Skeletal muscle satellite cell (primary cell): Measurements from ENCODE around the gene TNFSF9. TPM values are rescaled to one million over a fixed set of nuclear protein-coding genes. Genes with fewer than 3 reads are reported as not detected.

Source experiments
- H3K27me3 ChIP-seq: 2 replicates; pipeline ENCODE4 v1.7.0; 2013; ENCODE audit warnings: low read length; ENCODE audit not compliant: control insufficient read depth, insufficient read depth
- H3K36me3 ChIP-seq: 2 replicates; pipeline ENCODE4 v1.7.0; 2013; ENCODE audit warnings: mild to moderate bottlenecking, control low read depth, low read length; ENCODE audit not compliant: insufficient read depth
- H3K4me1 ChIP-seq: 2 replicates; pipeline ENCODE4 v1.7.0; 2013; ENCODE audit warnings: low read length; ENCODE audit not compliant: control insufficient read depth, insufficient read depth
- H3K4me2 ChIP-seq: 2 replicates; pipeline ENCODE4 v1.7.0; 2013; ENCODE audit warnings: mild to moderate bottlenecking, low read length
- H3K4me3 ChIP-seq: 2 replicates; pipeline ENCODE4 v1.7.0; 2013; ENCODE audit warnings: low read length
- H3K9ac ChIP-seq: 2 replicates; pipeline ENCODE4 v1.7.0; 2013; ENCODE audit warnings: mild to moderate bottlenecking, low read depth, low read length, moderate library complexity
- H3K9me3 ChIP-seq: replicated peaks from 2 replicates; pipeline ENCODE4 v1.7.0; 2013; ENCODE audit warnings: mild to moderate bottlenecking, control low read depth, low read length
- total RNA-seq: library from RNA; depleted of rRNA; stranded (reverse); fragments of >200 nt; gene quantifications from 2 replicates; pipeline ENCODE4 v1.2.3, GENCODE V29; 2012; rRNA removed

The TNFSF9 gene
- 0.87 and 1.0 TPM in 2 replicates for total RNA-seq

GRCh38 chr19:6530386-6531162 lies at the start of gene TNFSF9:
TNFSF9 (plus strand) TSS chr19:6531026; CDS start chr19:6531037, 11 bp downstream.
- no peaks in the 10 kb centered on the region for H3K9me3 ChIP-seq
- peak within 1 kb of the TSS; percentile 85 for H3K9ac ChIP-seq
- H3K36me3 ChIP-seq = no peaks in the 10 kb centered on the region
- H3K27me3 ChIP-seq = peaks cover 14% of the 10 kb centered on the region
- peaks cover 15% of the 10 kb centered on the region for H3K4me1 ChIP-seq
- H3K4me2 ChIP-seq = peak within 1 kb of the TSS; percentile 91
- H3K4me3 ChIP-seq = peak within 1 kb of the TSS; percentile 83

- Histone ChIP-seq H3K4me3 (no peak within 1 kb of the TSS), H3K9ac (no peak within 1 kb of the TSS), H3K36me3 (no peaks in the 10 kb centered on the region)
Observed at GRCh38 chr19:6481541-6482342, 49.1 kb upstream of the TNFSF9 start, which contains the start of gene DENND1C. DENND1C (minus strand) TSS chr19:6481787; CDS start chr19:6481695, 92 bp downstream.

GRCh38 chr19:6482343-6482686 lies 48.5 kb upstream of the TNFSF9 start:
- no peaks in the 10 kb centered on the region for H3K9me3 ChIP-seq
- no peak overlapping the region for H3K4me2 ChIP-seq
- no peak overlapping the region for H3K9ac ChIP-seq
- H3K4me3 ChIP-seq = no peak overlapping the region
- H3K36me3 ChIP-seq = no peaks in the 10 kb centered on the region
- no peaks in the 10 kb centered on the region for H3K4me1 ChIP-seq
- peaks cover 9% of the 10 kb centered on the region for H3K27me3 ChIP-seq

More at GRCh38 chr19:6481541-6482342, 49.1 kb upstream of the TNFSF9 start, which contains the start of gene DENND1C:
- Histone ChIP-seq H3K4me1 (no peaks in the 10 kb centered on the region), H3K4me2 (no peak within 1 kb of the TSS), H3K27me3 (peaks cover 9% of the 10 kb centered on the region), H3K9me3 (no peaks in the 10 kb centered on the region)

GRCh38 chr19:6483235-6483634 lies 47.6 kb upstream of the TNFSF9 start:
- H3K9me3 ChIP-seq = no peaks in the 10 kb centered on the region

GRCh38 chr19:6484230-6484629 lies 46.6 kb upstream of the TNFSF9 start:
- H3K9me3 ChIP-seq = no peaks in the 10 kb centered on the region
- no peaks in the 10 kb centered on the region for H3K36me3 ChIP-seq
- no peaks in the 10 kb centered on the region for H3K4me1 ChIP-seq
- H3K4me3 ChIP-seq = no peak overlapping the region
- H3K4me2 ChIP-seq = no peak overlapping the region
- no peak overlapping the region for H3K9ac ChIP-seq
- peaks cover 9% of the 10 kb centered on the region for H3K27me3 ChIP-seq

More at GRCh38 chr19:6483235-6483634, 47.6 kb upstream of the TNFSF9 start:
- H3K9ac ChIP-seq = no peak overlapping the region
- H3K4me3 ChIP-seq = no peak overlapping the region
- H3K36me3 ChIP-seq = no peaks in the 10 kb centered on the region
- no peaks in the 10 kb centered on the region for H3K4me1 ChIP-seq
- no peak overlapping the region for H3K4me2 ChIP-seq
- peaks cover 9% of the 10 kb centered on the region for H3K27me3 ChIP-seq

- Histone ChIP-seq H3K27me3 (peaks cover 9% of the 10 kb centered on the region), H3K9me3 (no peaks in the 10 kb centered on the region), H3K36me3 (no peaks in the 10 kb centered on the region), H3K4me3 (no peak overlapping the region), H3K4me1 (no peaks in the 10 kb centered on the region), H3K4me2 (no peak overlapping the region), H3K9ac (no peak overlapping the region)
Observed at GRCh38 chr19:6484831-6485230, 46.0 kb upstream of the TNFSF9 start.

GRCh38 chr19:6489278-6490061 lies 41.4 kb upstream of the TNFSF9 start:
- no peak overlapping the region for H3K4me2 ChIP-seq
- H3K4me3 ChIP-seq = no peak overlapping the region
- H3K9ac ChIP-seq = no peak overlapping the region
- no peaks in the 10 kb centered on the region for H3K36me3 ChIP-seq
- H3K27me3 ChIP-seq = no peaks in the 10 kb centered on the region
- H3K4me1 ChIP-seq = no peaks in the 10 kb centered on the region
- no peaks in the 10 kb centered on the region for H3K9me3 ChIP-seq

- Histone ChIP-seq H3K36me3 (no peaks in the 10 kb centered on the region), H3K4me2 (no peak overlapping the region), H3K4me1 (no peaks in the 10 kb centered on the region), H3K9ac (no peak overlapping the region), H3K27me3 (no peaks in the 10 kb centered on the region), H3K9me3 (no peaks in the 10 kb centered on the region), H3K4me3 (no peak overlapping the region)
Observed at GRCh38 chr19:6490134-6490533, 40.7 kb upstream of the TNFSF9 start.

DNA sequence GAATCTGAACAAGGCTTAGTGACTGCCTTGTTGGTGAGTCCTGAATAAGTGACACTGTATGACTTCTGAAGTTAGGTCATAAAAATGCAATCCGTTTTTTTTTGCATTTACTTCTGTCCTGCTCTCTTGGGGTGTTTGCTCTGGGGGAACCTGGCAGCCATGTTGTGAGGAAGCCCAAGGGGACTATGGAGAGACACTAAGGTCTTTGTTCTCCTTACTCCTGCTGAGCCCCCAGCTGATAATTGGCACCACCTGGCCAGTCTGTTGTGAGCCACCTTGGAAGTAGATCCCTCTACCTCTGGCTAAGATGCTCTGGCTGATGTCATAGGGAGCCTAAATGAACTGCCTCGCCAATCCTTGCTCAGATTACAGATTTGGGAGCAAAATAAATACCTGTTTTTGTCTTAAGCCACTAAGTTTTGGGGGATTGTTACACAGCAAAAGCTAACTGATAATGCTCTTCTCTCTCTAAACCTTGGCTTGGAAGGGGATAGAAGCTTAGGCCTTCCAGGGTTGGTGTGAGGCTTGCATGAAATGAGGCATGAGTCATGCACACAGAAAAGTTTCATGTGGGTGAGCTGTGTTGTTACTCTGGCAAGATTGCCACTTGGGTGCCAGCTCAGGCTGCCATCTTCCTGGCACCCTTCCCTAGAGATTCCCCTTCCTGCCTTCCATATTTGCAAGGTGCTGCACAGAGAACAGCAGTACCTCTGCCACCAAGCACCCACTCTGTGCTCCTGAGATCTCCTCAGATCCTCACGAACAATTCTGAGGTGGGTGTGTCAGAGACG lies 38.8 kb upstream of the TNFSF9 start:
- Histone ChIP-seq H3K4me3 (no peak overlapping the region), H3K9me3 (no peaks in the 10 kb centered on the region), H3K9ac (no peak overlapping the region), H3K4me2 (no peak overlapping the region), H3K36me3 (no peaks in the 10 kb centered on the region), H3K27me3 (no peaks in the 10 kb centered on the region), H3K4me1 (no peaks in the 10 kb centered on the region)

DNA sequence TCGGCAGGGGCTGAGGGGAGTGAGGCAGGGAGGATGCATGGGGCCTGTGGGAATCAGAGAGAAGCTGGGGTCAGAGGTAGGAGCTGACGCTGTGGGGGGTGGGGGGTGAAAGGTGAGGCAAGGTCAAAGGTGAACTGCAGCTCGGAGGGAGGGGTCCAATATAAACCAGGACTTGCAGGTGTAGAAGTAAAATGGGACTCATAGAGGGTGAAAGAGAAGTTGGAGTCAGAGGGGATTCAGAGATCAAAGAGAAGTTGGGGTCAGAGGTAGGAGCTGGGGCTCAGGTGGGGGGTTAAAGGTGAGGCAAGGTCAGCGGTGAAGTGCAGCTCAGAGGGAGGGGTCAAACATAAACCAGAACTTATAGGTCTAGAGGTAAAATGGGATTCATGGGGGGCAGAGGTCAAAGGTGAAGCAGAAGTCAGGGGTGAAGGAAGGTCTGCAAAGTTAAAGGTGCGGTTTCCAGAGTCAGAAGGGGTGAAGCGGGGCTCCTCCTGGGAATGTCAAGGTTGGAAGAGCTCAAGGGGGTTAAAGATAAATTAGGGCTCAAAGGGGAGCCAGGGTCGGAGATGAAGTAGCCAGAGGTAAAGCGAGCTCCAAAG lies 36.3 kb upstream of the TNFSF9 start:
- H3K36me3 ChIP-seq = no peaks in the 10 kb centered on the region
- H3K4me2 ChIP-seq = no peak overlapping the region
- H3K4me3 ChIP-seq = no peak overlapping the region

More for the DNA sequence above, 36.3 kb upstream of the TNFSF9 start:
- H3K9me3 ChIP-seq = no peaks in the 10 kb centered on the region
- H3K9ac ChIP-seq = no peak overlapping the region
- peaks cover 5% of the 10 kb centered on the region for H3K27me3 ChIP-seq
- no peaks in the 10 kb centered on the region for H3K4me1 ChIP-seq
